GM15510 (cell line): Measurements from ENCODE around the gene ODR4.

Experiments
- POLR2A ChIP-seq: IDR thresholded peaks from 3 replicates; pipeline ENCODE4 v1.6.1; 2011; ENCODE audit warnings: borderline replicate concordance; ENCODE audit not compliant: insufficient read length; ENCODE audit errors: extremely low read depth

Gene ODR4

GRCh38 chr1:186418503-186418902, 42.9 kb downstream of the ODR4 start:
- TF ChIP-seq POLR2A = no peak

GRCh38 chr1:186420311-186420710, 44.7 kb downstream of the ODR4 start:
- no peak for TF ChIP-seq POLR2A

- TF ChIP-seq POLR2A = no peak
These were observed 45.3 kb downstream of the ODR4 start for GRCh38 chr1:186420923-186421322.

GRCh38 chr1:186421446-186421845, 45.8 kb downstream of the ODR4 start:
- TF ChIP-seq POLR2A = no peak

- no peak for TF ChIP-seq POLR2A
These were observed 48.9 kb downstream of the ODR4 start for GRCh38 chr1:186424539-186424938.

GRCh38 chr1:186426118-186426517, 50.5 kb downstream of the ODR4 start:
- no peak for TF ChIP-seq POLR2A

GRCh38 chr1:186429017-186429416, 53.4 kb downstream of the ODR4 start:
- no peak for TF ChIP-seq POLR2A

GRCh38 chr1:186435336-186435735, 59.7 kb downstream of the ODR4 start:
- TF ChIP-seq POLR2A = no peak

GRCh38 chr1:186438567-186438966, 62.9 kb downstream of the ODR4 start:
- no peak for TF ChIP-seq POLR2A

GRCh38 chr1:186440584-186440983, 64.9 kb downstream of the ODR4 start:
- TF ChIP-seq POLR2A = no peak

GRCh38 chr1:186442651-186443375, 67.2 kb downstream of the ODR4 start:
- no peak for TF ChIP-seq POLR2A

GRCh38 chr1:186443638-186444037, 68.0 kb downstream of the ODR4 start:
- no peak for TF ChIP-seq POLR2A

GRCh38 chr1:186446152-186446551, 70.5 kb downstream of the ODR4 start:
- TF ChIP-seq POLR2A = no peak

GRCh38 chr1:186454981-186455380, 79.3 kb downstream of the ODR4 start:
- TF ChIP-seq POLR2A = no peak

GRCh38 chr1:186456729-186457255, 81.2 kb downstream of the ODR4 start:
- TF ChIP-seq POLR2A = no peak

GRCh38 chr1:186461014-186461413, 85.4 kb downstream of the ODR4 start, which contains the start of gene PDC:
PDC (minus strand) TSS chr1:186461114; CDS start chr1:186449459, 11,655 bp downstream.
- TF ChIP-seq POLR2A = no peak

GRCh38 chr1:186463511-186463910, 87.9 kb downstream of the ODR4 start:
- no peak for TF ChIP-seq POLR2A

GRCh38 chr1:186463926-186464325, 88.3 kb downstream of the ODR4 start:
- no peak for TF ChIP-seq POLR2A

- no peak for TF ChIP-seq POLR2A
These were observed 90.3 kb downstream of the ODR4 start for GRCh38 chr1:186465946-186466345.
